Measurements from ENCODE around the gene PCBP1.
"Not testable (repeated sequence)": the region's sequence is repeated elsewhere in the genome, so short reads cannot be mapped to it uniquely, and the experiment has no call there.

PCBP1 gene

DNA sequence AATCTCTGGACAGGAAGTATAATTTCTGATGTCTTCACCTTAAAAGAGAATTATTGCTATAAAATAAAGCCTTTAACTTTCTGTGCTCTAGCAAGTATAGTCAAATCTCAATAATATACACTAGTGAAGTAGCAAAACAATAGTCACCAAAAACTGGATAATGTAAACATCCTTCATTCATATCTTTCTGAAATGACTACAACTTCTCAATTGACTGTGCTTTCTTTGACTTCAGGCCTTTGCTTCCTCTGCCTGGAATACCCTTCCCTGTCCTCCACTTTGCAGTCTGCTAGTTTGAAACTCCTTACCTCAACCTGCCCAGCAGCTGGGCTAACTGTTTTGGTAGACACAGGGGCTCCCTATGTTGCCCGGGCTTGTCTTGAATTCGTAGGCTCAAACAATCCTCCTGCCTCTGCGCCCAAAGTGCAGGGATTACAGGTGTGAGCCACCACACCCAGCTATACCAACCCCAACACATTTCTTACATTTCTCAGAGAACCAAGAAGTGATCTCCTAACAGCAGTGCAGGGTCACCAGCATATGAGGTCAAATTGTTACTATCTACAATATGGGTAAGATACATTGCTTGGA, 6.6 kb upstream of the PCBP1 start:
- DNase-seq (ENCODE audit: extremely low read depth in 1 of 2, low read depth in 1 of 2) = no peak

DNA sequence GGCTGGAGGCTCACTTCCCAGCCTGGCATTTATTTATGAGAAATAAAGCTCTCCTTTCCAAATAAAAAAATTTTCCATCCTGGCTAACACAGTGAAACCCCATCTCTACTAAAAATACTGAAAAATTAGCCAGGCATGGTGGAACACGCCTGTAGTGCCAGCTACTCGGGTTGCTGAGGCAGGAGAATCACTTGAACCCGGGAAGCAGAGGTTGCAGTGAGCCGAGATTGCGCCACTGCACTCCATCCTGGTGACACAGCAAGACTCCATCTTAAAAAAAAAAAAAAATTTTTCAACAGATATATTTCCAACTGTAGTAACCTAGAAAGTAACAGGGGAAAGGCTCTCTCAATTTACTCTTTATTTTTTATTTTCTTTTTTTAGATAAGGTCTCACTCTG, 6.1 kb upstream of the PCBP1 start:
- DNase-seq (ENCODE audit: extremely low read depth in 1 of 2, low read depth in 1 of 2) = no peak

DNA sequence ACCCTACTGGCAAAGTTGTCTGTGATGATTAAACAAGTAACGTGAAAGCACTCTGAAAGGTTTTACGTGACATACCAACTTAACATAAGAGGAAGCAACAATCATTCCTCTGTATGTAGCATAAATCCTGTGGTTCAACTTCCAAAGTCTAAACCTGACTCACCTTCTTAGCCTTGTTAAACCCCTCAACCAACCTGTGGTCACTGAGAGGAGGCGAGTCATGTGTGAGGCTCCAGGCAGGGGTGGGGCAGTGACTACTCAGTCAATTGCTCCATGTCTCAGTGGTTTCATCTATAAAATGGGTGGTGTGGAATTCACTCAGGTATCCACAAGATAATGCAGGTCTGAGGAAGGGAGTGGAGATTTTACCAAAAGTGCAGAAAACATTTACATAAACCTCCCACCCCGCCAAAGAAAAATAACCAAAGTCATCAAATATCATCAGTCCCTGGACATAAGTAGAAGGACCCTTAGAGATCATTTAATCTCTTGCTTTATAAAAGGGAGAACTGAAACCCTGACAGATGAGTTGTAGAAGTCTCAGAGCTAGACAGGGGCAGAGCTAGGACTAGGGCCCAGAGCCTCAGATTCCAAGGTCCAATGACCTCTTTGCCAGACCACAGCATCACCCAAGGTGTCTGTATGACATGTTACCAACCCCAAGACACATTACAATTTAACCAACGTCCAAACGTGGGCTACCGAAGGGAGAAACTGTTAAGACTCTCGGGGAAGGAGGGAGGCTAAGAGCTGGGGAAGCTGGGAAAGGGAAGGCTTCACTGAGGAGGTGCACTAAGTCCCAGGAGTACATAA, 3.7 kb upstream of the PCBP1 start:
- DNase-seq (ENCODE audit: extremely low read depth in 1 of 2, low read depth in 1 of 2) = no peak

DNA sequence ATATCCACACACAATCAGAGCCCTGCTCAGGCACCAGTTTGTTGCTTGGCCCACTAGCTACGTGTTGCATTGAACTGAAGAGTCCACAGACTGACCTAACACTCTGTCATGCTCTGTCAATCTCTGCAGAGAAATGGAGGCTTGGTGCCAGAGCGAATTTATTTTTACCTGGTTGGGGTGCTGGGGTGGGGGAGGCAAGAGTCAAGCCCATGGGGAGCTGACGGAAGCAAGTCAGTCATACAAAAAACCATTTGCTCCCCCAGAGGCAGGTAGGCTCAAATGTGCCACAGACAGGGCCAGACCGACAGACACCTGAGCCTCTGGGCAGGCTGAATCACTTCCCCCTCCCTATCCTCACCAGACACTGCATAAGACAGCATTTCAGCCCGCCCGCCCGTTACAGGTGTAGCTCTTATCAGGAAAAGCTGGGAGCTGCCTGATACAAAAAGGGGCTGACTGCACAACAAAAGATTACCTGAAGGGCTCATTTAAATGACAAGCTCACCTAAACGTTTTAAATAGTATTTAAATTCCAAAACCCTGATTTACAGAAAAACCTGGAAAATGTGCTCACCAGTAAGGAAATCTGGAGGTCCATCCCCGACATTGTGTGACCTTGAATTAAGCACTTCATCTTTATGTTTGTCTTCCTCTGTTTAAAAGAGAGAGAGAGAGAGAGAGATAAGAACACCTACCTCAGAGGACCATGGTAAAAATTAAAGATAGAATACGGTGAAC, 2.1 kb upstream of the PCBP1 start:
- peak; percentile 49 to 74 for DNase-seq (ENCODE audit: extremely low read depth in 1 of 2, low read depth in 1 of 2)

DNA sequence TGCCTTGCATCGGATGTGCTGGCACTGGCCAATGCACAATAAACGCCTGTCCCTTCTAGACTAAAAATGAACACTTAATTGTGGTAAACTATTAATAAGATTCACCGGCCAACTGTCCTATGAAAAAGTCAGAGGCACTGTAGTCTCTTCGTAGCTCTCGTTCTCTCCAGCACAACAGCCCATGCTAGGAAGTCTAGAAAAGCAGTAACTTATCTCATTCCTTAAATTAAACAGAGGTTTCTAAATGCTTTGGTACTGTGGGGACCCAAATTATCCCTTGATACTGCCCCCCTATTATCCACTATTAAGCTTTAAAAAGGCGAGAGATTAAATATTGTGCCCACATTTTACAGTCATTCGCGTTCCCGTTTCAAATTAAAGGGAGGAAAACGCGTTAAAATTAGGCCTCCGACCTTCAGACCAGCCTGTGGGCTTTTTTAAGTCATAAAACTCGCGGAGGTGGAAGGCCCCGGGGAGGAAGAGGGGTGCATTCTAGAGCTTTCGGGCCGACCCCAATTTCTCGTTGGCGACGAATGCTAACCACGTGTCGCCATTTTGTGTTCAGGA, 1.5 kb upstream of the PCBP1 start:
- no peak for DNase-seq (ENCODE audit: extremely low read depth in 1 of 2, low read depth in 1 of 2)

DNA sequence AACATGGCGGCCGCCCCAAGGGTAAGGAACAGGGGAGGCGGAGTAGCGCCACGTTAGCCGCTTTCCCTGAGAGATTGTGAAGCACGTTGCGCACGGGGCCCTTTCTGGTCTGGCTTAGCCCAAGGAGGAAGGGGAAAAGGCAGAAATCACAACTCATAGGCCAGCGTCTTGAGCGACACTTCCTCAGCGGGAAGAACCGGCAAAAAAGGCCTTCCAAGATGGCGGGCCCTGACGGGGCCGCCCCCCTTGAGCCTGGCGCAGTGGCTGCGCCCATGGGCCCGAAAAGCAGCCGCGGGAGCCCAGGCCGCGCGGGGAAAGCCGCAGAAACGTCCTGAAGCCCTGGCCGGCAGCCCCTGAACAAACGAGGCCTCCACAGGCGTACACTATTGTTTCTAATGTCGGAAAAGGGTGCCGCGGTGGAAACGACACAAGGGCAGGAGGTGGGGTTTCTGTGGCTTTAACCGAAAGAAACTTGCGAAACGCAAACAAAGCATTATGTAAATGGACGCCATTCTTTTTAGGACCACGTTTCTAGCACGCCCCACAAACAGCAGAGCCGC, 919 bp upstream of the PCBP1 start:
- DNase-seq (ENCODE audit: extremely low read depth in 1 of 2, low read depth in 1 of 2) = peak in 1 of 2 donors; percentile 57

DNA sequence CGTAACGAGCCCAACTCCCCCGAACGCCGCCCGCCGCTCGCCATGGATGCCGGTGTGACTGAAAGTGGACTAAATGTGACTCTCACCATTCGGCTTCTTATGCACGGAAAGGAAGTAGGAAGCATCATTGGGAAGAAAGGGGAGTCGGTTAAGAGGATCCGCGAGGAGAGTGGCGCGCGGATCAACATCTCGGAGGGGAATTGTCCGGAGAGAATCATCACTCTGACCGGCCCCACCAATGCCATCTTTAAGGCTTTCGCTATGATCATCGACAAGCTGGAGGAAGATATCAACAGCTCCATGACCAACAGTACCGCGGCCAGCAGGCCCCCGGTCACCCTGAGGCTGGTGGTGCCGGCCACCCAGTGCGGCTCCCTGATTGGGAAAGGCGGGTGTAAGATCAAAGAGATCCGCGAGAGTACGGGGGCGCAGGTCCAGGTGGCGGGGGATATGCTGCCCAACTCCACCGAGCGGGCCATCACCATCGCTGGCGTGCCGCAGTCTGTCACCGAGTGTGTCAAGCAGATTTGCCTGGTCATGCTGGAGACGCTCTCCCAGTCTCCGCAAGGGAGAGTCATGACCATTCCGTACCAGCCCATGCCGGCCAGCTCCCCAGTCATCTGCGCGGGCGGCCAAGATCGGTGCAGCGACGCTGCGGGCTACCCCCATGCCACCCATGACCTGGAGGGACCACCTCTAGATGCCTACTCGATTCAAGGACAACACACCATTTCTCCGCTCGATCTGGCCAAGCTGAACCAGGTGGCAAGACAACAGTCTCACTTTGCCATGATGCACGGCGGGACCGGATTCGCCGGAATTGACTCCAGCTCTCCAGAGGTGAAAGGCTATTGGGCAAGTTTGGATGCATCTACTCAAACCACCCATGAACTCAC, 673 bp downstream of the PCBP1 start:
- DNase-seq (ENCODE audit: extremely low read depth in 1 of 2, low read depth in 1 of 2) = no peak

DNA sequence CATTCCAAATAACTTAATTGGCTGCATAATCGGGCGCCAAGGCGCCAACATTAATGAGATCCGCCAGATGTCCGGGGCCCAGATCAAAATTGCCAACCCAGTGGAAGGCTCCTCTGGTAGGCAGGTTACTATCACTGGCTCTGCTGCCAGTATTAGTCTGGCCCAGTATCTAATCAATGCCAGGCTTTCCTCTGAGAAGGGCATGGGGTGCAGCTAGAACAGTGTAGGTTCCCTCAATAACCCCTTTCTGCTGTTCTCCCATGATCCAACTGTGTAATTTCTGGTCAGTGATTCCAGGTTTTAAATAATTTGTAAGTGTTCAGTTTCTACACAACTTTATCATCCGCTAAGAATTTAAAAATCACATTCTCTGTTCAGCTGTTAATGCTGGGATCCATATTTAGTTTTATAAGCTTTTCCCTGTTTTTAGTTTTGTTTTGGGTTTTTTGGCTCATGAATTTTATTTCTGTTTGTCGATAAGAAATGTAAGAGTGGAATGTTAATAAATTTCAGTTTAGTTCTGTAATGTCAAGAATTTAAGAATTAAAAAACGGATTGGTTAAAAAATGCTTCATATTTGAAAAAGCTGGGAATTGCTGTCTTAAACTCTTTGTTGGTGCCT, 1.4 kb downstream of the PCBP1 start:
- no peak for DNase-seq (ENCODE audit: extremely low read depth in 1 of 2, low read depth in 1 of 2)

DNA sequence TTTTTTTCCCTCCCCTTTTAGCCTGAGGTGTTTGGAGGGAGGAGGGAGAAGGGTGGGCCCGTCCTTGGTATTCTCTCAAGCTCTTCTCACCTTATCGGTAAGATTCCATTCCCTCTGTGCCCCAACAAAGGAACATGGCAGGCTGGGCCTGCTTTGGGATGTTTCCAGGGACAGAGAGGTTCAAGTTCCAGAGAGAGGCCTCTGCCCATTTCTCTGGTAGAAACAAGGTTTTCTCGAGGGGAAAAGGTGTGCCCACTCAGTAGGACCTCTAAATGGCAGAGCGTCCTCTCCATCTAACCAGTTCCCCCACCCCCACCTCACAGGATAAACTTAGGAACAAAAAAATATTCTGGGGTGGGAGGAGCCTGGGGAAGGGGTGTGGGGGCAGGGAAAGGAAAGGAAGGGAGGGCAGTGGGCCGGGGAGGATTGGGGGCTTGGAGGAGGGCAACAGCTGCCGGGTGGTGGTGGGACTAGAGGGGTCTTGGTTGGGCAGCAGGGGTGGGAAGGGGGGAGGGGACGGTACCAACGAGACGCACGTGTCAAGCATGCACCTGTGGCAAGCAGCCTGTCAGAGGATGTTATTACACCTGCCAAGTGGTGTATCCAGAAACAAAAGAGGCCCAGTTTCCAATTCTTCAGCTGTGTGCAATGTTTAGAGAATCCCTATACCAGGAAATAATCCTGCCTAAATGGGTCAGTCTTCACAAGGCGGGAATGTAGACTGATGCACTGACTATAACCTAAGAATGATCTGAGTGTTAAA, 2.1 kb downstream of the PCBP1 start:
- DNase-seq (ENCODE audit: extremely low read depth in 1 of 2, low read depth in 1 of 2) = no peak

DNA sequence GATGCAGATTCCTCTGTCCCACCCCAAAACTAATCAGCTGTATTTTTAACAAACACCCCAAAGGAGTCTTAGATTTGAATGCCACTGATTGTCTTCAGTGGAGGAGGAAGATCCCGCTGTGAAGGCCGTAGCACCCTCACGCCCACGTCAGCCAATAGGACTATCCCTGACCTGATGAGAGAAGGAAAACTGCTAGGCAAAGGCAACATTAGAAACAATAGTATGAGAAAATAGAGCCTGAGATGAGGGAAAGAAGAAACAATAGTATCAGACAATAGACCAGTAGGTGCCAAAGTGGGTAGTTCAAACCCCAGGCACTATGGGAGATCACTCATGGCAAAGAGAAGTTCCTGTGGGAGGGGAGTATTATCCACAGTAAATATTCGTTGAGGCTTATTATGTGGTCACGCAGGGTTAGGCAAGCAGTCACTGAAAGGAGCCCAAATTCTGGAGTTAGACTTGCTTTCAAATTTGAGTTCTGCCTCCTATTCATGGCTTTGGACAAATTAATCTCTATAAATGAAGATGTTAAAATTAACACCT, 2.8 kb downstream of the PCBP1 start:
- DNase-seq (ENCODE audit: extremely low read depth in 1 of 2, low read depth in 1 of 2) = no peak

DNA sequence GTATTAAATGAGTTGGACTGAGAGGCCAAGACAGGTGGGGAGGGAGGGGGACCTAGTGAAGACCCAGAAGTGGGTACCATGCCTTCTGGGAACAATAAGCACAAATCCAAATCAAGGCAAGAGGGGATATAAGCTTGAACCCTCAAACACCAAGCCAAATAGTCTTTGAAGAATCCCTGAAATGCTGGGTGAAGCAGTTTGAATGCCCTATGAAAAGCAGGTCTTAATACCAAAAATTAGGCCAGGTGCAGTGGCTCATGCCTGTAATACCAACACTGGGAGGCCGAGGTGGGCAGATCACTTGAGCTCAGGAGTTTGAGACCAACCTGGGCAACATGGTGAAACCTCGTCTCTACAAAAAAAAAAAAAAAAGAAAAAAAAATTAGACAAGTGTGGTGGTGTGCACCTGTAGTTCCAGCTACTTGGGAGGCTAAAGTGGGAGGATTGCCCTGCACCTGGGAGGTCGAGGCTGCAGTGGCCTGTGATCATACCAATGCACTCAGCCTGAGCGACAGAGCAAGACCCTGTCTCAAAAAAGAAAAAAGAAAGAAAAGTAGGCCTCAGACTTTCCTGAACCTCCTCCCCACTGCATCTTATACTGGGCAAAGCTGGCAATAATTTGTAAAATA, 3.5 kb downstream of the PCBP1 start:
- no peak for DNase-seq (ENCODE audit: extremely low read depth in 1 of 2, low read depth in 1 of 2)

DNA sequence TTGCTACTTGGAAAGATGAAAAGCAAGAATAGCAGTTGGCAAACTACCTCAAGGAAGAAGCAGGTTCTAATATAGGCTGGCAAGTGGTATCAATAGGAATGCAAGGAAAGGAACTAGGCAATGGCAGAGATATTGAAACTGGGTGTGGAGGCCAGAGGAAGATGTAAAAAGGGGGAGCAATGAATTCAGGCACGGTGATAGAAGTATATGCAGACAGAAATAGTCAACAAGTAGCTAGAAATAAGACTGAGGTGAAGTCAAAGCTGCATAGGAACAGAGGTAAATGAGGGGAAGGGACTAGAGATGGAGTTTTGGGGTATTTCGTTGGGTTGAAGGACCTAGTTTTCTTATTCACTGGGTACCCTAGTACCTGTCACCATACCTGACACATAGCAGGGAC, 4.1 kb downstream of the PCBP1 start:
- DNase-seq (ENCODE audit: extremely low read depth in 1 of 2, low read depth in 1 of 2) = no peak

DNA sequence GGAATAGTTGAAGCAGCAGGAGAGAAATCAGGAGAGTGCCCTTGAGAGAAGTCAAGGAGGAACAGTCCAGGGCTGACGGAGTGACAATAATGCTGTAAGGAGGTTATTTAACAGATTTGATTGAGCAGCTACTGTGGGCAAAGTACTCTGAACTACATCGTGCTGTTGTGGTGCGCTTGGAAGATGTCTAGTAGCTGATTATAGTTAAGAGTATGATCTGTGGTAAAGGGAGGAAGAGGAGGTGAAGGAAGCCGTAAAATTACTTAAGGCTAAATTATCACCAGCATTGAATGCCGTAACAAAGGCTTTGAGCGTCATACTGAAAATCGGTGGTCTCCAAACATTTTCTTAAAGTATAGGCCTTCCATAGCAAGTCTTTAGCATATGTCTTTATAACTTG, 4.5 kb downstream of the PCBP1 start:
- DNase-seq (ENCODE audit: extremely low read depth in 1 of 2, low read depth in 1 of 2) = no peak

DNA sequence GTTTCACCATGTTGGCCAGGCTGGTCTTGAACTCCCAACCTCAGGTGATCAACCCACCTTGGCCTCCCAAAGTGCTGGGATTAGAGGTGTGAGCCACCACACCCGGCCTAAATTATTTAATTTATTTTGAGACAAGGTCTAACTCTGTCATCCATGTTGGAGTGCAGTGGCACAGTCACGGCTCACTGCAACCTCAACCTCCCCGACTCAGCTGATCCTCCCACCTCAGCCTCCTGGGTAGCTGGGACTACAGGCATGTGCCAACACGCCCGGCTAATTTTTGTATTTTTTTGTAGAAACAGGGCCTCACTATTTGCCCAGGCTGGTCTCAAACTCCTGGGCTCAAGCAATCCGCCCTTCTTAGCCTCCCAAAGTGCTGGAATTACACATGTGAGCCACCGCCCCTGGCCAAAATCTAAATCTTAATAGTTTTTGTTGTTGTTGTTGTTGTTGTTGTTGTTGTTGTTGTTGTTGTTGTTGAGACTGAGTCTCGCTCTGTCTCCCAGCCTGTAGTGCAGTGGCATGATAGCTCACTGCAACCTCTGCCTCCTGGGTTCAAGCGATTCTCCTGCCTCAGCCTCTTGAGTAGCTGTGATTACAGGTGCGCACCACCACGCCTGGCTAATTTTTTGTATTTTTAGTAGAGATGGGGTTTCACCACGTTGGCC, 5.4 kb downstream of the PCBP1 start:
- DNase-seq (ENCODE audit: extremely low read depth in 1 of 2, low read depth in 1 of 2) = not testable (repeated sequence)

DNA sequence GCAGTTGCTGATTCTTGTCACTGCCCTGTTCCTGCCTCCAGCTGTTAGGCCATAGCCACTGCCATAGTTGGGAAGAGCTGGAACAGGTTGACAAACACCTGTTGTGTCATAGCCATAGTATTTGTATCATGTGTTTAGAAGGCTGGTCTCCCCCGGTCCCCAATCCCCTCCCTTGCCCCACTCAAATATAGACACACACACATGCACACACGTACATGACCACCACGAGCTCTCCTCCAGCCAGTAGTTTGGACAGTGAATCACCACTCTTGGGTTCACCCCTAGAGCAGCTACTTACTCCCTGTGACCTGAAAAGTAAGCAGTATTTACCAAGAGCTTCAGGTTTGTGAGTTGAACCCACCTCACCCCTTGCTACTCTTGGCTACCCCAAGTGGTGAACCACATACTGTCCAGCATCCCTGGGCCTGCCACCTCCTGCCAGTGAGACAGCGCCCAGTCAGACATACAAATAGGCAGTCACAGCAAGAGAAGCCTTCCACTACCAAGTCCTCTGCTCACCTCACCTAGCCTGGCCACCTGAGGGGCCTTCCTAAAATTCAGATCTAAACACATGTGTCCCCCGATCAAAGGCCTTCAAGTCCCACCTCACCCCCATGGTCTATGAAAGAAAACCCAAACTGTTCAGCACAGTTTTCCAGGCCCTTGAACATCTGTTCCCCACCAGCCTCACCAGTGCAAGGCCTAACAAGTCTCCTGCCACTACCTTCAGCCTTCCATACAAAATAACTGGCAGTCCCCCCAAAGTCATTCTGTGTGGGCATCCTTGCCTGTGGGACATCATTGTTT, 7.1 kb downstream of the PCBP1 start:
- no peak for DNase-seq (ENCODE audit: extremely low read depth in 1 of 2, low read depth in 1 of 2)

DNA sequence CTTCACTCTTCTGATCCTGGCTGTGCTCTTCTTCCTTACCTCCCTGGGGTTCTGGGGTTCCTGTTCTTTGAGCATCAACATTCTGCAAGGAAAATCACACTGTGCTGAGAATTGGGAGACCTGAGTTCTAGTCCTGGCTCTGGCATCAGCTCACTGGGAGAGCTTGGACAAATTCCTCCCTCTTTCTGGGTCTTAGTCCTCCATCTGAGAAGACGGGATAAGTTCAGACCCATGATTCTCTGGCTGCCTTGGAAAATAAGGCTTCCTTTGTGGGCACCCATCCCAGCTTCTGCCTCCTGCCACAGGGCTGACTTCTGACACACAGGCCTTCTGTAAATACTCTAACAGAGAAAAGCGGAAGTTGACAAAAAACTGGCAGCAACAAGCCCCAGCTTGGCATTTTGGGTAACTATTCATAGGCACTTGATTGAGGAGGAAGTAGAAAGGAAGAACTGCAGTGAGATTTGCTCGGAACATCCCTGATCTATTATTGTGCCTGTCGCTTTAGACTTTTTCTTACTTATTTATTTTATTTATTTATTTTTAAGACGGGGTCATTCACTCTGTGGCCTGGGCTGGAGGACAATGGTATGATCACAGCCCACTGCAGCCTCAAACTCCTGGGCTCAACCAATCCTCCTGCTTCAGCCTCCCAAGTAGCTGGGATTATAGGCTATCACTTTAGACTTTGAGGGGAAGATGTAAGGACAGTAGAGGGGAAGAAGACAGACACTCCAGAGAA, 7.9 kb downstream of the PCBP1 start:
- no peak for DNase-seq (ENCODE audit: extremely low read depth in 1 of 2, low read depth in 1 of 2)

All from activated CD8-positive, alpha-beta memory T cell treated with anti-CD3 and anti-CD28 coated beads for 1 hour (primary cell).